ENCODE data around the gene SEMA5B.

SEMA5B gene, protein sequence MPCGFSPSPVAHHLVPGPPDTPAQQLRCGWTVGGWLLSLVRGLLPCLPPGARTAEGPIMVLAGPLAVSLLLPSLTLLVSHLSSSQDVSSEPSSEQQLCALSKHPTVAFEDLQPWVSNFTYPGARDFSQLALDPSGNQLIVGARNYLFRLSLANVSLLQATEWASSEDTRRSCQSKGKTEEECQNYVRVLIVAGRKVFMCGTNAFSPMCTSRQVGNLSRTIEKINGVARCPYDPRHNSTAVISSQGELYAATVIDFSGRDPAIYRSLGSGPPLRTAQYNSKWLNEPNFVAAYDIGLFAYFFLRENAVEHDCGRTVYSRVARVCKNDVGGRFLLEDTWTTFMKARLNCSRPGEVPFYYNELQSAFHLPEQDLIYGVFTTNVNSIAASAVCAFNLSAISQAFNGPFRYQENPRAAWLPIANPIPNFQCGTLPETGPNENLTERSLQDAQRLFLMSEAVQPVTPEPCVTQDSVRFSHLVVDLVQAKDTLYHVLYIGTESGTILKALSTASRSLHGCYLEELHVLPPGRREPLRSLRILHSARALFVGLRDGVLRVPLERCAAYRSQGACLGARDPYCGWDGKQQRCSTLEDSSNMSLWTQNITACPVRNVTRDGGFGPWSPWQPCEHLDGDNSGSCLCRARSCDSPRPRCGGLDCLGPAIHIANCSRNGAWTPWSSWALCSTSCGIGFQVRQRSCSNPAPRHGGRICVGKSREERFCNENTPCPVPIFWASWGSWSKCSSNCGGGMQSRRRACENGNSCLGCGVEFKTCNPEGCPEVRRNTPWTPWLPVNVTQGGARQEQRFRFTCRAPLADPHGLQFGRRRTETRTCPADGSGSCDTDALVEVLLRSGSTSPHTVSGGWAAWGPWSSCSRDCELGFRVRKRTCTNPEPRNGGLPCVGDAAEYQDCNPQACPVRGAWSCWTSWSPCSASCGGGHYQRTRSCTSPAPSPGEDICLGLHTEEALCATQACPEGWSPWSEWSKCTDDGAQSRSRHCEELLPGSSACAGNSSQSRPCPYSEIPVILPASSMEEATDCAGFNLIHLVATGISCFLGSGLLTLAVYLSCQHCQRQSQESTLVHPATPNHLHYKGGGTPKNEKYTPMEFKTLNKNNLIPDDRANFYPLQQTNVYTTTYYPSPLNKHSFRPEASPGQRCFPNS

DNA sequence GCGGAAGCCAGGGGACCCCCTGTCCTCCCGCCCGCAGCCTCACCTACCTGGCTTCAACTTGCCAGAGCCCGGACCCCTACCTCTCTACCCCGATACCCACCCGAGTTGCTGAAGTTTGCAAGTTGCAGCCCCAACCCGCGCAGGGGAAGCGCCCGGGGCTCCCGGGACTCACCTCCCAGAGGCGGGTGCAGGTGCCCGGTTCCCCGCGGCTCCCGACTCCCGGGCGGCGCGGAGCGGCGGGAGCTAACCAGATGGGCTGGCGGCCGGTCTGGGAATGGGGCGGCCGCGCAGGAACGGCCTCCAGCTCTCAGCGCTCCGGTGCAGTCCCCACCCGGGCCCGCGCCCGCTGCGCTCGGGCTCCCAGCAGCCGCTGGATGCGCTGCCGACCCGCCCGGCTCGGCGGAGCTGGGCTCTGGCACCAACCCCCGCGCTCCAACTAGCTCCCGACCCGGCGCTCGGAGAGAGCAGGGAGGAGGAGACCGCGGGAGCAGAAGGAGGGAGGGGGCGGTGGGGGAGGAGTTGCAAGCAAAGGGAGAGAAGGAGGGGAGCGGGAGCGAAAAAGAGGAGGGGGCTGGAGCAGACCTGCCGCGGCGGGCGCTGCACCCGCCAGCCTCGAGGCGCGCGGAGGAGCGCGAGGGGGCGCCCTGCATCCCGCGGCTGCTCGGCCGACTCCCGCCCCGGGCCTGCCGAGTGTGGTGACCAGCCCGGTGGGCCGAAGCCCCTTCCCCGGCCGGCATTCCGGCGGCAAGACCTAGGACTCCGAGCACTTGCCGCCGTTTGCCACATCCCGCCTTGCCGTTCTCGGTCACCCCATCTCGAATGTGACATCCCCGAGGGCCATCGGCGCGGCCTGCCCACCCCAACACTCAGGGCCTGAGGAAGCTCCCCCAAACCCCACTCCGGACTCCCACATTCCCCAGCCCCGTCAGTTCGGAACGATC, at the start of gene SEMA5B:
SEMA5B (minus strand) TSS at position 472 of the 941 bp plus-strand sequence. CDS start 66,500 bp downstream, outside the sequence.
- DNase-seq = no peak

DNA sequence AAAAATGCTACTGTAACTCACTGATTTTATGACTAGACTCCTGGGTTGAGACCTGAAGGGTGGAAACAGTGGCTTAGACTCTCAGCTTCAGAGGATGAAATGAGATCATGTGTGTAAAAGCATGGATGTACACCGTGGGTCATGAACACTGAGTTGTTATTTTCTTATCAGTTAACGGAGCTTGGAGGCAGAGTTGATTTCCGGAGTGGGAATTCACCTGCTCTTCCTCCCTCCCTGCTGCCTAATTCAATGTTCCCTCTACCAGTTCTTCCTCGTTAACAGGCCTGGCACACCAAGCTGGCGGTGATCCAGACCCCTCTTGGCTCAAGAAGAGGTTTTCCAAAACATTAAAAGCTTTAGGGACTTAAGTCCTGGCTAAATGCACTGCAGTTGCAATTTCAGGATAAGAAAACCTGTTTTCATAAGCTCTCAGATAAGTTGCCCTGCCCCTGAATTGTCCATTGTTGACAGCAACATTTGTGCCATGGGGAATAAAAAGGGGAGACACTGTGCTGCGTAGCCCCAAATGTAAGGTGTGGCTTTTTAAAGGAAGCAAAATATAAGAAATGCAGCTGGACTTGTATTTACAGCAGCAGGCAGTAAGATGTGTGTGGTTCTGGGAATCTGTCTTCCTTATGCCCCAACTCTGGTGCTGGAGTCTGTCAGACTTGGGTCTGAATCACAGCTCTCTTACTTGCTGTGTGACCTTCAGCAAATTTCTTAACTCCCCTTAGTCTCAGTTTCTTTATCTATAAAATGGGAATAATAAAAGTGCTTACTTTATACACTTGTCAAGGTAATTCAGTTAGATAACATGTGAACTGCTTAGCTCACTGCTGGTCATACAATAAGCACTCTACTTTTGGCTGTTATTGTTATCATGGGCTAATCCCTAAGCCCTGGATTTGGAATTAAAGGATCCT, 49.2 kb upstream of the SEMA5B start:
- peak; percentile 41 for DNase-seq

DNA sequence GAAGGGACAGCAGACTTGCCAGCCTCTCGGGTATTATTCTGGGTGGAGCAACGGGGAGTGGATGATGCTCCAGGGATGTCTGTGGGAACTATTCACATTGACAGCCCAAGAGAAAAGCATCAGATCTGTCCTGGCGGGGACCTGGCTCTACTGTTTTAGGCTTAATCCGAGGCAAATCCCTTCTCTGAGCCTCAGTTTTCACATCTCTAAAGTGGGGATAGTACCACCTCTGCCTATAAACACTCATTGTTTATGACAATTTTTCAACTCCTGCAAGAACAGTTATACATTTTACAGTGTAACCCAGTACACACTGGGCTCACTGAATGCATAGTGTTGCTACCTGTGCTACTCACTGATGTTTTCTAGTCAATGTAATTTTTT, 48.5 kb upstream of the SEMA5B start:
- DNase-seq = no peak

DNA sequence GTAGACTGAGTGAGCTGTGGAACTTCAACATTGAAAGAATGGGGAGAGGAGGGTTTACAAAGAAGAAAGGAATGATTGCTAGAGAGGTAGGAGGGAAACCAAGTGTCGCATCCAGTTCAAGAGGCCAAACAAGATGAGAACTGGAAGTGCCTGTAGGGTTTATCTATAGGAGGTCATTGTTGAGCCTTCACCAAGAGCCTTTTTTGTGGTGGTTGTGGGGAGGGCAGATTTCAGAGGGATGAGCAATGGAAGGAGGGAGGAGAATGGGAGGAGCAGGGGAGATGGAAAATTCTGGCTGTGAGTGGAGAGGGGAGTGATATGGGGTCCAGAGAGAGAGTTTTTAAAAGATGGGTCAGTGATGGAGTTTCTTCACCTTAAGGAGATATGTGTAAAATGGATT, 47.8 kb upstream of the SEMA5B start:
- no peak for DNase-seq

DNA sequence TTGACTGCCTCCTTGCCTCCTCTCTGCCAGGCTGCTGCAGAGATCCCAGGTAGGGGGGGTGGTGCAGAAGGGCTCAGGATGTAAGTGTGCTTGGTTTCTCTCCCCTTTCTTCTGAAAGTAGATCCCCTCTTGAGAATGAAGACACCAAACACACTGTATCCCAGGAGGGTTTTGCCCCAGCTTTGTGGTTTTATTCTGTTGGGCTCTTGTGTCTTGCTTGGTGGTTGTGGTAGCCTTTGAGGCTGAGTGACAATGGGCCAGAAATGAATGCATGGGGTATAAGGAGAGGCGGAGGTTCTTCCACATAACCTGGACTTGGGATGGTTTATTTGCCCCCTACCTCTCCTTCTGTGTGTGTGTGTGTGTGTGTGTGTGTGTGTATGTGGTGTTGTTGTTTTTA, 45.0 kb upstream of the SEMA5B start:
- no peak for DNase-seq

DNA sequence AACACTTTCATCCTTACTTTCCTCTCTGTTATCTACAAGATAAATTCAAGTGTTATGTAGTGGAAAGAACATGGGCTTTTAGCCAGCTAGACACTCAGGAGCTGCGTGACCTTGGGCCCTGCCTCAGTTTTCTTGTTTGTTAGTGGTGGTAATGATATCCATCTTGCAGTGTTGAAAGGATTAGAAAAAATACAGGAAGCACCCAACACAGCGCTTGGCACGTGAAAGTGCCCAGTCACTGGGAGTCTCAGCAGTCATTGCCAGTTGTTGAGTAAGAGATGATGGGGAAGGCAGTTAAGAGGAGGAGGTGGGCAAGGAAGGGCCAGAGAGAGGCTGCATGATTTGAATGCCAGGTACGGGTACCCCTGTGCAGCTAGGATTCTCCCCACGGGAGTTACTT, 44.6 kb upstream of the SEMA5B start:
- DNase-seq = no peak

DNA sequence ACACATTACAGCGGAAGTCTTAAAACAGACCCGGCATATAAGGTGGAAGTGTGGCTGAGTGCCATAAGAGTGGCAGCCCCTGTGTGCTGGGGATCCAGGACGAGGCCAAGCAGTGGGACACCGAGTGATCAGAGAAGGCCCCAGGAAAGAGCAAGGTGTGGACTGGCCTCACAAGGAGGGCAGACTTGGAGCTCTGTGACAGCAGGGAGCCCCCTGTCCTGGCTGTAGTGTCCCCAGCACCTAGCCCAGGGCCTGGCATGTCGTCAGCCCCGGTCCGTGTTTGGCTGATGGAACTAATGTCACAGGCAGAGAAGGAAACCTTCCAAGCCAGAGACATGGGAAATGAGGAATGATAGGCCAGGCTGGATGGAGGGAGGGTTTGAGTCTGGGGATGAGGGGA, 44.0 kb upstream of the SEMA5B start:
- DNase-seq = no peak

DNA sequence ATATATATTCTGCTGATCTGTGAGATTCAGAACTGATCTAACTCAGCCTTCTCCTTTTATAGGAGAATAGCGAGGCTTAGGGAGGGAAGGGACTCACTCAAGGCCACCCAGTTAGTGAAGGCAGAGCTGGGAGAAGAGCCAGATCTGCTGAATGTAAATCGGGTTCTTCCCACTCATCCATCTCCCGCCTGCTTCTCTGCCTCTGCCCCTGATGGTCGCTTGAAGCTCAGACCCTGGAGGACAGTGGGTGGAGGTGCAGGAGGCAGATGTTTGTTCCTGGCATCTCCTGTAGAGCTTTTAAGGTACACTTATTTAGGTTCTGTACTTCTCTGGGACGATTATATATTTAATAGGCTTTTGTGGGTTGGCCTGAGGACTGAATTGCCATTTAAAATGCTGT, 43.6 kb upstream of the SEMA5B start:
- no peak for DNase-seq

DNA sequence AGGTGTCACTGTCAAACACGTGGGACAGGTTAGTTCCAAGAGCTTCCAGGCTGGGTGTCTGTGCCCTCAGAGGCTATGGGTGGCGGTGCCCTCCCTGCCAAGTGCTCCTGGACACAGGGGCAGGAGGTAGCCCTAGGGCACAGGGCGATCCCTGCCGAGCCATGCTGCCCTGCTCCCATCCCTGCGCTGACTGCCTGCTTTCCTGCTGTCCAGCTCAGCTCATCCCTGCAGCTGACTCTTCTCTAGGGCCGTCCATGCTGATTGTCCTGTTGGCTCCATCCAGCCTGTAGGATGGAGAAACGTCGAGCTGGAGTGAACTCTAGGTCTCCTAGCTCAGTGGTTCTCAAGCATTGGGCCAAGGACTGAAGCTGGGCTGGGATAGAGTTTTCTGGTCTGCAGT, 42.9 kb upstream of the SEMA5B start:
- no peak for DNase-seq

DNA sequence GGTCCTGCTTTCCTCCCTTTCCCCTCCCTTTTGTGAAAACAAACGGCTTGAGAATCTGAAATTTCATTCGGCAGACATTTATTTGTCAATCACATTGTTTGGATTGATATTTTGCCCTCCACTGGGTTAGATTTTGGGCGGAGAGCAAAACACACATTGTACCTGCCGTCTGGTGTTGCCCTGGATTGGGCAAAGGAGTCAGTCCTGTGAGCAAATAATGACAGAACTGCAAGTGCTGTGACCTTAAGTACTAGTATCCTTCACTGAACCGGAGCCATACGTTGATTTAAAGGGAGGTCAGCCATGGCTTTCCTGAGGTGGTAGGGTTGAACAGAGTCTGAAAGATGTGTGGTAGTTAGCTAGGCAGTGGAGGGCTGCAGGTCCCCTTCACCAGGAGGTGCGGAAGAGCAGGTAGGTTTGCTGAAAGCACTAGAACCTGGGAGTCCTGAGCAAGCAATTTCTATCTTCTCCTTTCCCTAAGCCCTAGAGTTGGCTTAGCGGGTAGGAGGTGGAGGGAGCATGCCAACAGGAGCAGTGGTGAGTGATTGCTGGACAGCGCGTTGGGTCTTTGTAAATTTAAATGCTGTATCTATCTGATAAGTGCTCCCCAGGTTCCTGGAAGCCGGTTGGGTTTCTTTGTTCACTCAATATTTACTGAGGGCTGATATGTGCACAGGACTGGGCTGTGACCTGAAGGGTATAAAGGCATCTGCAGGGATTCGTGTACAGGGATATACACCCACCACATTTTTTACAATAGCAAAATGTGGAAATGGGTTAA, 41.2 kb upstream of the SEMA5B start:
- no peak for DNase-seq

DNA sequence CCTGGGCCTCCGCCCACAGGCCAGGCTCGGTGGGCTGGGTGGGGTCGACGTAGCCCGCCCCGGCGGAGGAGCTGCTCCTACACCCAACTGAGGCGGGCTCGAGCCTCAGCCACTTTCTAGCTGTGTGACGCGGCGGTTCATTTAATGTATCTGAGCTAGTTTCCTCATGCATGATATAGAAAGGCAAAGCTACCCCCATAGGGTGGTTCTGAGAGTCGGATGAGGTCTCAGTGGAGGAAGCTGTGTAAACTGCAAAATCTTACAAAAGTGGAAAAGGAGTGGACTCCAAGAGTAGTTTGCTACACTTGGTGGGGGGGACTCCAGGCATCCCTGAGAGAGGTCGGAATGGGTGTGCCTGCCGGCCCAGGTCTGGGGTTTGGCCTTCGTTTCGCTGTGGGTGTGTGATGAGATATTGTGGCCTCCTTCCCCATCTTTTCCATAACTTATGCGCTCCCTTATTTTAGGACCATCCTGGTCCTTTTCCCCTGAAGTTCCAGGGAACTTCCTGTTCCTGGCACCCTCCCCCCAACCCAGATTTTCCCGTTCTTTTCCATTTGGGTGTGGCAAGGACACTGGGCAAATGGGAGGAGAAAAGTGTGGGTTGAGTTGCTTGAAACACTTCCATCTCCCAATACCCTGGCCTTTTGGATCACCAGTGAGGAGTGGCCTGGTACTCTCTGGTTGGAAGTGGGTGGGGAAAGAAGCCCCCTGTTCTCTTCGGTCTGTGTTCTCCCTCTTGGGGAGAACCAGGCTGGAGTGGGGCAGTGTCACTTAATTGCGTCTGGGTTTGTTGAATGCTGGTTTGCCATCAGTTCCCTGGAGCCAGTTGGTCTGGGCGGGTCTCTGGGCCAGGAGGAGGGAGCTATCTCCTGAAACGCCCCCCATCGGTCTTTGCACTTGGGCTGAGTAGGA, 40.4 kb upstream of the SEMA5B start:
- no peak for DNase-seq

DNA sequence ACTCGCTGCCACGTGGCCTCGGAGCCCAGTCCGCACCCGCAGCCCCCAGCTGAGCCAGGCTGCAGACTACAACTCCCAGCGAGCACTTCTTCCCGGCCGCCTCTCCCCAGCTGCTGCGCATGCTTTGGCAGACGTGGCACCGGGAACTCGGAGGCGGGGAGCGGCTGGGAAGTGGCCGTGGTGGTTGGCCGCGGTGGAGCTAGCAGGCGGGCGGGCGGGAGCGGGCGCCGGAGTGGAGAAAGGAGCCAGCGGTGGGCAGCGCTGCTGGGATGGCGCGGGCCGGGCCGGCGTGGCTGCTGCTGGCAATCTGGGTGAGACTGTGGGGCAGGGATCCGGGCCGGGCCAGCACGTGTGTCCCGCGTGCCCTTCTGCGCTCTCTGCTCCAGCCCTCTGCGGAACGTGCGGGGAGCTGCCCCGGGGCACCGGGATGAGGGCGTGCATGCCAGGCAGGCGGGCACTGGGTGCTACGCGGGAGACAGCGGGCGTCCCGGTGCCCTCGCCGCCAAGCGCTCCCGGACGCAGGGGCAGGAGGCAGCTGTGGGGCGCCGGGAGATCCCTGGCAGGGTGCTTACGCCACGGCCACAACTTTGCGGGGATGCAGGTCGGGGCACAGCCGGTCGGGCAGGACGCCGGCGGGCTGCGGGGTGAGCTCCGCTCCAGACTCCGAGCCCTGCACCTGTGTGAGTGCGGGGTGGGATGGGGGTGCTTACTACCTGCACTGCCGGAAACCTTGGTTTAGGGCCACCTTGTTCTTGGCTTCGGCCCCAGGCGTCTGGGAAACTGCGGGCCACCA, 39.5 kb upstream of the SEMA5B start, which contains the start of gene PDIA5:
PDIA5 (plus strand) TSS at position 130 of the 793 bp plus-strand sequence; CDS start at position 270, 140 bp downstream.
- peak; percentile 88 for DNase-seq

DNA sequence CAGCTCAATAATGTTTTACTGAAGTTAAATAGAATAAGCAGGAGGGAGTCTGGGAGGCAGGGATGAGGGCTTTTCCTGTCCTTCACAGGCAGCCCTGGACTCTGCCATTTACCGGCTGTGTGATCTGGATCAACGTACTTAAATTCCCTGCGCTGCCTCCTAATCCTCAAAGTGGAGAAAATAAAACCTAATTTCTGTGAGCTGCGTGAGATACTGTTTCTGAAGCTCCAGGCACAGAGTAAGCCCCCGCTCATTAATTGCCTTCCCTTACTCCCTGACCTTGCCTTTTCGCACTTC, 39.0 kb upstream of the SEMA5B start:
- DNase-seq = no peak

DNA sequence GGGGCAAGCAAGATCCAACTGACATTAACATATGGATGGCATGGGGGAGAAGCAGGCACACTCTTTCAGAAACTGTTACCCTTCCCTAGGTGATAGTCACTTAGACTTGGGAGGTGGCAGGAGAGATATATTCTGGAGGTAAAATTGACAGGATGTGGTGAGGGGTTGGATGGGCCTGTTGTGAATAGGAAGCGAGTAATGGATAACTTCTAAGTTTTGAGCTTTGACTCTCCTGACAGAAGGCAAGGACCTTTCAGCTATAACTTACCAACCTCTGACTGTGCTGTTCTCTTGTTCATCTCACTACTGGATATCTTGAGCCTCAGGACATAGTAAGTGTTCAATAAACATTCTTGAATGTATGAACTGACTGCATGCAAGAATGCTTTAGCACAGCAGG, 37.4 kb upstream of the SEMA5B start:
- DNase-seq = no peak

DNA sequence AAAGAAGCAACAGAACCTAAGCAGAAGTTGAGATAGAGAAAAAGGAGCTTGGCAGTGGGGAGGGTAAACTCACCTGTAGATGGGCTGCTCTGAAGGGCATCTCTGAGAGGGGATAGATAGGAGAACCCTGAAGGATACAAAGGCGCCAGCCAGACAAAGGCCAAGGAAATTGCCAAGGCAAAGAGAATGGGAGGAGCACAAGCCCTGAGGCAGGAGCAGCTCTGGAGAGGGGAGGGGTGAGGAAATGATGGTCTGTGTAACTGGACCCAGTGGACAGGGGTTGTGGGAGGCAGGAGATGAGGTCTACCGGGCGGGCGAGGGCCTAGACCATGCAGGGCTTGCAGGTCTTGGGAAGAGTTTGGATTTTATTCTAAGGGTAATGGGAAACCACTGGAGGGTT, 36.9 kb upstream of the SEMA5B start:
- DNase-seq = no peak

DNA sequence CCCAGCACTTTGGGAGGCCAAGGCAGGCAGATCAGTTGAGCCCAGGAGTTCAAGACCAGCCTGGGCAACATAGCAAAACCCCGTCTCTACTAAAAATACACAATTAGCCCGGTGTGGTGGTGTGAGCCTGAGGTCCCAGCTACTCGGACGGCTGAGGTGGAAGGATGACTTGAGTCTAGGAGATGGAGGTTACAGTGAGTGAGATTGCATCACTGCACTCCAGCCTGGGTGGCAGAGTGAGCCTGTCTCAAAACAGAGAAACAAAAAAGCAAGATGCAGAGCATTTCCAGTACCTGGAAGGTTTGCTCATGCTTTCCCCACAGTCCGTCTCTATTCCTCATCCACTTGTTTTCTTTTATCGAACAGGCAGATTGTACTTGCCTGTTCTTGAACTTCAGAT, 35.5 kb upstream of the SEMA5B start:
- DNase-seq = no peak

DNA sequence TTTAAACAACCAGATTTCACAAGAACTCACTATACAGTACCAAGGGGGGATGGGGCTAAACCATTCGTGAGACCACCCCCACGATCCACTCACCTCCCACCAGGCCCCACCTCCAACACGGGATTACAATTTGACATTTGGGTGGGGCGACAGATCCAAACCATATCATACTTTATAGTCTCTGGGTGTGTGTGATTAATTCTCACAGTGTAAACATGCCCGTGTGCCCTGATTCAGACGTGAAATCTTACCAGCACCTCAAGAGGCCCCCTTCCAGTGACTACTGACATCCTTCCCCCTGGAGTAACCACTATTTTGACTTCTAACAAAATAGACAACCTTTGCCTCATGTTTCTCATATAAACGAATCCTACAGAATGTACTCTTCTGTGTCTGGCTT, 34.3 kb upstream of the SEMA5B start:
- DNase-seq = no peak

DNA sequence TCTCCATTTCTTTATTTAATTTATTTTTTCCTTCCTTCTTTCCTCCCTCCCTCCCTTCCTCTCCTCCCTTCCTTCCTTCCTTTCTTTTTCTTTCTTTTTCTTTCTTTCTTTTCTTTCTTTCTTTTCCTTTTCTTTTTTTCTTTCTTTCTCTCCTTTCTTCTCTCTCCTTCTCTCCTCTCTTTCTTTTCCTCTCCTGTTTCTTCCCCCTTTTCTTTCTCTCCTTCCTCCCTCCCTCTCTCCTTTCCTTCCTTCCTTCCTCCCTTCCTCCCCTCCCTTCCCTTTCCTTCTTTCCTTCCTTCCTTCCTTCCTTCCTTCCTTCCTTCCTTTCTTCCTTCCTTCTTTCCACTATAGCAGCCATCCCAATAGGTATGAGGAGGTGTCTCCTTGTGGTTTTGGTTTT, 32.5 kb upstream of the SEMA5B start:
- DNase-seq = no peak

DNA sequence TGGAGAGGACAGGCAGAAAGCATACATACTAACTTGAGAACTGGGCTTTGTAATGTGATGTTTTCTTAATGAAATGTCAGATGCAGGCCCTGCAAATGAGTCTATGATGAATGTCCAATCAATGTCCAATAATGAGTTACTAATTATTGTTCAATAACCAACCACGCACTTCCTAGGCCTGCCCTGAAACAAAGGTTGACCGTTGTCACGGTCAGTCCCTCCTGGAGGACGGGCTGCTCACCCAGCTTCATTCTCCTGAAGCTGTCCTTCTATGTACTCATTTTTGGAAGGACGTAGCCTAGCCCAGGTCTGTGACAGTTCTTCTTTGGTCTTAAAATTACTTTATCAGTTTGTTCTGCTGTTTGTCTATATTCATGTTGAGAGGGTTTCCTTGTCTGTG, 30.9 kb upstream of the SEMA5B start:
- DNase-seq = no peak
